H54 (cell line): ENCODE measurements around the gene CTXND2.
"Not testable (repeated sequence)": the region's sequence is repeated elsewhere in the genome, so short reads cannot be mapped to it uniquely, and the experiment has no call there.

Experiments
- DNase-seq: peaks from one replicate; pipeline ENCODE4 v3.0.0; 2011; ENCODE audit warnings: low spot score, mixed read lengths; ENCODE audit not compliant: insufficient read length
- FAIRE-seq: peaks from 3 replicates; lab custom pipeline; 2011; peaks lifted over from hg19 to GRCh38; lab: Jason Lieb, UNC
- POLR2A ChIP-seq: IDR thresholded peaks from 2 replicates; pipeline ENCODE4 v1.6.1; 2011; ENCODE audit warnings: low read depth, mild to moderate bottlenecking, low read length

The CTXND2 gene

GRCh38 chr1:150887018-150887417 lies at the start of gene CTXND2:
Gene CTXND2 (plus strand): TSS chr1:150887136. CDS start chr1:150912315, 25,179 bp downstream.
- no peak for FAIRE-seq
- DNase-seq: no peak
- TF ChIP-seq POLR2A: no peak

- not testable (repeated sequence) for DNase-seq, FAIRE-seq
Measured at GRCh38 chr1:150840850-150841249, 46.1 kb upstream of the CTXND2 start.

GRCh38 chr1:150841626-150842025 lies 45.3 kb upstream of the CTXND2 start:
- FAIRE-seq: no peak
- TF ChIP-seq POLR2A: no peak
- no peak for DNase-seq

- DNase-seq: no peak
- FAIRE-seq: no peak
- no peak for TF ChIP-seq POLR2A
Measured at GRCh38 chr1:150842343-150842742, 44.6 kb upstream of the CTXND2 start.

GRCh38 chr1:150842964-150843363 lies 44.0 kb upstream of the CTXND2 start:
- DNase-seq (no peak), FAIRE-seq (no peak)
- no peak for TF ChIP-seq POLR2A

GRCh38 chr1:150843474-150843873 lies 43.5 kb upstream of the CTXND2 start:
- no peak for DNase-seq
- FAIRE-seq: no peak
- no peak for TF ChIP-seq POLR2A

- TF ChIP-seq POLR2A: no peak
- DNase-seq: no peak
- no peak for FAIRE-seq
Measured at GRCh38 chr1:150846473-150847146, 40.3 kb upstream of the CTXND2 start.

GRCh38 chr1:150850801-150851362 lies 36.1 kb upstream of the CTXND2 start:
- not testable (repeated sequence) for FAIRE-seq, DNase-seq

GRCh38 chr1:150852734-150853133 lies 34.2 kb upstream of the CTXND2 start:
- FAIRE-seq, DNase-seq: not testable (repeated sequence)

GRCh38 chr1:150863724-150864123 lies 23.2 kb upstream of the CTXND2 start:
- TF ChIP-seq POLR2A: no peak
- FAIRE-seq (no peak), DNase-seq (no peak)

GRCh38 chr1:150864200-150864599 lies 22.7 kb upstream of the CTXND2 start:
- not testable (repeated sequence) for DNase-seq, FAIRE-seq

- no peak for DNase-seq
- TF ChIP-seq POLR2A: no peak
- FAIRE-seq: no peak
Measured at GRCh38 chr1:150869683-150870082, 17.3 kb upstream of the CTXND2 start.

- no peak for FAIRE-seq
- TF ChIP-seq POLR2A: no peak
Measured at GRCh38 chr1:150872572-150872971, 14.4 kb upstream of the CTXND2 start.

GRCh38 chr1:150873521-150873920 lies 13.4 kb upstream of the CTXND2 start:
- no peak for DNase-seq
- no peak for FAIRE-seq
- TF ChIP-seq POLR2A: no peak

More at GRCh38 chr1:150872572-150872971, 14.4 kb upstream of the CTXND2 start:
- DNase-seq: no peak
